HepG2 (cell line): ENCODE results near the gene NCOA7. TPM values are rescaled to one million over a fixed set of nuclear protein-coding genes. Genes with fewer than 3 reads are reported as not detected.

ENCODE experiments used
- ELF4 ChIP-seq: sonication (generic); formaldehyde crosslinking; IDR thresholded peaks from 2 replicates; pipeline ENCODE4 v1.5.0; 2020; ENCODE audit warnings: missing genetic modification reagents, mild to moderate bottlenecking, moderate library complexity, borderline replicate concordance
- KDM6A ChIP-seq: IDR thresholded peaks from 2 replicates; pipeline ENCODE4 v1.6.1; 2016; ENCODE audit warnings: low read depth
- KLF16 ChIP-seq, 2 experiments: sonication (generic) in 1 of 2; formaldehyde crosslinking in 1 of 2; IDR thresholded peaks; 2 replicates each; pipeline versions ENCODE4 v1.6.1 to v1.8.0; 2016 to 2023; ENCODE audit warnings: missing genetic modification reagents in 2 of 2, missing compliant biosample characterization in 1 of 2
- NFE2 ChIP-seq: sonication (generic); formaldehyde crosslinking; IDR thresholded peaks from 2 replicates; pipeline ENCODE4 v1.4.0; 2020; ENCODE audit warnings: missing genetic modification reagents
- POLR2AphosphoS5 ChIP-seq: IDR thresholded peaks from 2 replicates; pipeline ENCODE4 v1.6.1; 2012; ENCODE audit warnings: low read depth, low read length
- ZFAT ChIP-seq: sonication (generic); formaldehyde crosslinking; conservative IDR thresholded peaks from 2 replicates; pipeline ENCODE4 v1.8.1; 2023; ENCODE audit warnings: missing genetic modification reagents, inconsistent platforms
- ZFP82 ChIP-seq: sonication (generic); formaldehyde crosslinking; IDR thresholded peaks from 2 replicates; pipeline ENCODE4 v1.5.1; 2020; ENCODE audit warnings: mild to moderate bottlenecking, missing genetic modification reagents, borderline replicate concordance
- ZNF3 ChIP-seq: IDR thresholded peaks from 2 replicates; pipeline ENCODE4 v1.7.0; 2017; ENCODE audit warnings: inconsistent platforms
- ZNF317 ChIP-seq: sonication (generic); formaldehyde crosslinking; IDR thresholded peaks from 2 replicates; pipeline ENCODE4 v1.5.0; 2020; ENCODE audit warnings: mild to moderate bottlenecking, missing genetic modification reagents
- ZNF329 ChIP-seq: sonication (generic); formaldehyde crosslinking; IDR thresholded peaks from 2 replicates; pipeline ENCODE4 v1.9.0; 2021; ENCODE audit warnings: low read depth, mild to moderate bottlenecking, missing genetic modification reagents
- ZNF567 ChIP-seq: sonication (generic); formaldehyde crosslinking; IDR thresholded peaks from 2 replicates; pipeline ENCODE4 v1.8.1; 2023; ENCODE audit warnings: mild to moderate bottlenecking, missing genetic modification reagents, borderline replicate concordance
- ZNF746 ChIP-seq: sonication (generic); formaldehyde crosslinking; IDR thresholded peaks from 2 replicates; pipeline ENCODE4 v1.8.0; 2022; ENCODE audit warnings: mild to moderate bottlenecking, missing genetic modification reagents
- polyA plus RNA-seq, 8 experiments: library from polyadenylated mRNA; depleted of rRNA in 3 of 8; stranded (reverse) in 7 of 8; unstranded in 1 of 8; fragments of >200 nt; fragmentation: Illumina TruSeq in 4 of 8; extraction: Trizol in 4 of 8; gene quantifications; 2 replicates each; pipeline versions ENCODE4 v1.2.1 to v1.2.3, GENCODE V29; 2011 to 2016; ENCODE audit warnings: low read depth in 4 of 8, missing spikeins in 1 of 8, mixed read lengths in 1 of 8; ENCODE audit not compliant: insufficient read depth in 1 of 8
- total RNA-seq, 5 experiments: library from RNA; depleted of rRNA; stranded (reverse); fragments of >200 nt; fragmentation: Illumina TruSeq; extraction: Trizol; gene quantifications; 2 replicates each; pipeline ENCODE4 v1.2.3, GENCODE V29; 2016; ENCODE audit warnings: low read depth in 1 of 5
- TF ChIP-seq, protein P1 (sequence below): sonication (generic); formaldehyde crosslinking; IDR thresholded peaks from 2 replicates; pipeline ENCODE4 v1.4.0; 2020; ENCODE audit warnings: missing genetic modification reagents, borderline replicate concordance
- TF ChIP-seq, protein P2 (sequence below): sonication (generic); formaldehyde crosslinking; IDR thresholded peaks from 2 replicates; pipeline ENCODE4 v1.5.1; 2020; ENCODE audit warnings: missing genetic modification reagents, mild to moderate bottlenecking, borderline replicate concordance
- TF ChIP-seq, protein P3 (sequence below): sonication (generic); formaldehyde crosslinking; IDR thresholded peaks from 2 replicates; pipeline ENCODE4 v1.4.0; 2020; ENCODE audit warnings: missing genetic modification reagents
- TF ChIP-seq, protein P4 (sequence below): sonication (generic); formaldehyde crosslinking; IDR thresholded peaks from 2 replicates; pipeline ENCODE4 v1.4.0; 2020; ENCODE audit warnings: low read depth, mild to moderate bottlenecking, missing genetic modification reagents
- TF ChIP-seq, protein P5 (sequence below): sonication (generic); formaldehyde crosslinking; IDR thresholded peaks from 2 replicates; pipeline ENCODE4 v1.4.0; 2020; ENCODE audit warnings: missing genetic modification reagents
- TF ChIP-seq, protein P6 (sequence below): sonication (generic); formaldehyde crosslinking; IDR thresholded peaks from 2 replicates; pipeline ENCODE4 v1.4.0; 2020; ENCODE audit warnings: missing genetic modification reagents

The NCOA7 gene
- total and polyA plus RNA-seq, 2 of the 13 experiments (the other 11 are each of a cell fraction or from before 2014, with no cell fraction given): 13.6 to 20.8 TPM

DNA sequence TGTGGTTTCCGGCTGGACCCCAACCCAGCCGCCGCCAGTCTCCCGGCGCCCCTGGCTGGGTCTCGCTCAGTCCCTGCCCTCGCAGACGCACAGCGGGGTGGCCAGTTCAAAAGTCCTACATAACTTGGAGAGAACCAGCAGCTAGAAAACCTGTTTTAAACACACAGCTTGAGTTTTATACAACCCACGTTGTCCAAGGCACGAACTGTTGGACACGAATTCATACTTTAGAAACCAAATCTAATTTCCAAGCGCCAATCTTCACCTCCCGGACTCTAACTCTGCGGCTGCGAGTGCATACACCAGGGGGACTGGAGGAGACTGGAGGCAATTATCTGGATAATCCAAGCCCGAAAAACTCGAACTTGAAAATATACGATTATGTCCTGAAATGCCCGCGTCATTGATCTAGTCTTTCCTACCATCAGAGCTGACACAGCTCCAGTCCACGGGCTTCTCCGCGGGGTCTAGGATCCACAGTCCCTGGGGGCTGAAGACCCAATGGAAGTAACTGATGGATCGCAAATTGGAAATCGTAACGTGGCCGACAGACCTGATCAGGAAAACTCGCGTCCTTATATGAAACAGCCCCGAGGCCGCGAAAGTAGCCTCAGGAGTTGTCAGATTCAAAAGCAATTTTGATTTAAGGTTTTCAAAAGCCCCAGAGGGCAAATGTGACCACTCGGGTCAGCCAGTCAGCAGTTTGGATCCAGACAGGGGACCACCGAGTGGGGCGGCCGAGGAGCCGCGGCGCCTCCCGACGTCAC is 42.2 kb upstream of the NCOA7 start (continued):
- TF ChIP-seq, protein P1, sequence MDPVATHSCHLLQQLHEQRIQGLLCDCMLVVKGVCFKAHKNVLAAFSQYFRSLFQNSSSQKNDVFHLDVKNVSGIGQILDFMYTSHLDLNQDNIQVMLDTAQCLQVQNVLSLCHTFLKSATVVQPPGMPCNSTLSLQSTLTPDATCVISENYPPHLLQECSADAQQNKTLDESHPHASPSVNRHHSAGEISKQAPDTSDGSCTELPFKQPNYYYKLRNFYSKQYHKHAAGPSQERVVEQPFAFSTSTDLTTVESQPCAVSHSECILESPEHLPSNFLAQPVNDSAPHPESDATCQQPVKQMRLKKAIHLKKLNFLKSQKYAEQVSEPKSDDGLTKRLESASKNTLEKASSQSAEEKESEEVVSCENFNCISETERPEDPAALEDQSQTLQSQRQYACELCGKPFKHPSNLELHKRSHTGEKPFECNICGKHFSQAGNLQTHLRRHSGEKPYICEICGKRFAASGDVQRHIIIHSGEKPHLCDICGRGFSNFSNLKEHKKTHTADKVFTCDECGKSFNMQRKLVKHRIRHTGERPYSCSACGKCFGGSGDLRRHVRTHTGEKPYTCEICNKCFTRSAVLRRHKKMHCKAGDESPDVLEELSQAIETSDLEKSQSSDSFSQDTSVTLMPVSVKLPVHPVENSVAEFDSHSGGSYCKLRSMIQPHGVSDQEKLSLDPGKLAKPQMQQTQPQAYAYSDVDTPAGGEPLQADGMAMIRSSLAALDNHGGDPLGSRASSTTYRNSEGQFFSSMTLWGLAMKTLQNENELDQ: no peak
- no peak for TF ChIP-seq POLR2AphosphoS5
- TF ChIP-seq ZFAT: 0 out of 2 replicates have a peak, but pooled peaks have one; percentile 37
- TF ChIP-seq ZNF567 (CRISPR knock-in tag): no peak
- no peak for TF ChIP-seq ZNF317 (CRISPR knock-in tag)
- TF ChIP-seq ZNF746 (CRISPR knock-in tag): no peak
- no peak for TF ChIP-seq ELF4 (CRISPR knock-in tag)
- TF ChIP-seq ZNF329 (CRISPR knock-in tag): no peak
- TF ChIP-seq, protein P2, sequence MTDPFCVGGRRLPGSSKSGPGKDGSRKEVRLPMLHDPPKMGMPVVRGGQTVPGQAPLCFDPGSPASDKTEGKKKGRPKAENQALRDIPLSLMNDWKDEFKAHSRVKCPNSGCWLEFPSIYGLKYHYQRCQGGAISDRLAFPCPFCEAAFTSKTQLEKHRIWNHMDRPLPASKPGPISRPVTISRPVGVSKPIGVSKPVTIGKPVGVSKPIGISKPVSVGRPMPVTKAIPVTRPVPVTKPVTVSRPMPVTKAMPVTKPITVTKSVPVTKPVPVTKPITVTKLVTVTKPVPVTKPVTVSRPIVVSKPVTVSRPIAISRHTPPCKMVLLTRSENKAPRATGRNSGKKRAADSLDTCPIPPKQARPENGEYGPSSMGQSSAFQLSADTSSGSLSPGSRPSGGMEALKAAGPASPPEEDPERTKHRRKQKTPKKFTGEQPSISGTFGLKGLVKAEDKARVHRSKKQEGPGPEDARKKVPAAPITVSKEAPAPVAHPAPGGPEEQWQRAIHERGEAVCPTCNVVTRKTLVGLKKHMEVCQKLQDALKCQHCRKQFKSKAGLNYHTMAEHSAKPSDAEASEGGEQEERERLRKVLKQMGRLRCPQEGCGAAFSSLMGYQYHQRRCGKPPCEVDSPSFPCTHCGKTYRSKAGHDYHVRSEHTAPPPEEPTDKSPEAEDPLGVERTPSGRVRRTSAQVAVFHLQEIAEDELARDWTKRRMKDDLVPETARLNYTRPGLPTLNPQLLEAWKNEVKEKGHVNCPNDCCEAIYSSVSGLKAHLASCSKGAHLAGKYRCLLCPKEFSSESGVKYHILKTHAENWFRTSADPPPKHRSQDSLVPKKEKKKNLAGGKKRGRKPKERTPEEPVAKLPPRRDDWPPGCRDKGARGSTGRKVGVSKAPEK (CRISPR knock-in tag): peak; percentile 65; the same call in 1 of the 2 replicates
- TF ChIP-seq, protein P3, sequence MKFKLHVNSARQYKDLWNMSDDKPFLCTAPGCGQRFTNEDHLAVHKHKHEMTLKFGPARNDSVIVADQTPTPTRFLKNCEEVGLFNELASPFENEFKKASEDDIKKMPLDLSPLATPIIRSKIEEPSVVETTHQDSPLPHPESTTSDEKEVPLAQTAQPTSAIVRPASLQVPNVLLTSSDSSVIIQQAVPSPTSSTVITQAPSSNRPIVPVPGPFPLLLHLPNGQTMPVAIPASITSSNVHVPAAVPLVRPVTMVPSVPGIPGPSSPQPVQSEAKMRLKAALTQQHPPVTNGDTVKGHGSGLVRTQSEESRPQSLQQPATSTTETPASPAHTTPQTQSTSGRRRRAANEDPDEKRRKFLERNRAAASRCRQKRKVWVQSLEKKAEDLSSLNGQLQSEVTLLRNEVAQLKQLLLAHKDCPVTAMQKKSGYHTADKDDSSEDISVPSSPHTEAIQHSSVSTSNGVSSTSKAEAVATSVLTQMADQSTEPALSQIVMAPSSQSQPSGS (CRISPR knock-in tag): no peak
- no peak for TF ChIP-seq KDM6A (CRISPR knock-in tag)
- TF ChIP-seq ZFP82 (CRISPR knock-in tag): 0 out of 2 replicates have a peak, but pooled peaks have one; percentile 9
- TF ChIP-seq NFE2 (CRISPR knock-in tag): no peak
- TF ChIP-seq KLF16 (CRISPR knock-in tag; IDR thresholded peaks at IDR 0.05): no peak
- TF ChIP-seq, protein P4, sequence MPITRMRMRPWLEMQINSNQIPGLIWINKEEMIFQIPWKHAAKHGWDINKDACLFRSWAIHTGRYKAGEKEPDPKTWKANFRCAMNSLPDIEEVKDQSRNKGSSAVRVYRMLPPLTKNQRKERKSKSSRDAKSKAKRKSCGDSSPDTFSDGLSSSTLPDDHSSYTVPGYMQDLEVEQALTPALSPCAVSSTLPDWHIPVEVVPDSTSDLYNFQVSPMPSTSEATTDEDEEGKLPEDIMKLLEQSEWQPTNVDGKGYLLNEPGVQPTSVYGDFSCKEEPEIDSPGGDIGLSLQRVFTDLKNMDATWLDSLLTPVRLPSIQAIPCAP (CRISPR knock-in tag): no peak
- TF ChIP-seq, protein P5, sequence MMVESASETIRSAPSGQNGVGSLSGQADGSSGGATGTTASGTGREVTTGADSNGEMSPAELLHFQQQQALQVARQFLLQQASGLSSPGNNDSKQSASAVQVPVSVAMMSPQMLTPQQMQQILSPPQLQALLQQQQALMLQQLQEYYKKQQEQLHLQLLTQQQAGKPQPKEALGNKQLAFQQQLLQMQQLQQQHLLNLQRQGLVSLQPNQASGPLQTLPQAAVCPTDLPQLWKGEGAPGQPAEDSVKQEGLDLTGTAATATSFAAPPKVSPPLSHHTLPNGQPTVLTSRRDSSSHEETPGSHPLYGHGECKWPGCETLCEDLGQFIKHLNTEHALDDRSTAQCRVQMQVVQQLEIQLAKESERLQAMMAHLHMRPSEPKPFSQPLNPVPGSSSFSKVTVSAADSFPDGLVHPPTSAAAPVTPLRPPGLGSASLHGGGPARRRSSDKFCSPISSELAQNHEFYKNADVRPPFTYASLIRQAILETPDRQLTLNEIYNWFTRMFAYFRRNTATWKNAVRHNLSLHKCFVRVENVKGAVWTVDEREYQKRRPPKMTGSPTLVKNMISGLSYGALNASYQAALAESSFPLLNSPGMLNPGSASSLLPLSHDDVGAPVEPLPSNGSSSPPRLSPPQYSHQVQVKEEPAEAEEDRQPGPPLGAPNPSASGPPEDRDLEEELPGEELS (CRISPR knock-in tag): peak; percentile 39; the same call in 1 of the 2 replicates
- TF ChIP-seq ZNF3 (CRISPR knock-in tag): no peak
- TF ChIP-seq, protein P6, sequence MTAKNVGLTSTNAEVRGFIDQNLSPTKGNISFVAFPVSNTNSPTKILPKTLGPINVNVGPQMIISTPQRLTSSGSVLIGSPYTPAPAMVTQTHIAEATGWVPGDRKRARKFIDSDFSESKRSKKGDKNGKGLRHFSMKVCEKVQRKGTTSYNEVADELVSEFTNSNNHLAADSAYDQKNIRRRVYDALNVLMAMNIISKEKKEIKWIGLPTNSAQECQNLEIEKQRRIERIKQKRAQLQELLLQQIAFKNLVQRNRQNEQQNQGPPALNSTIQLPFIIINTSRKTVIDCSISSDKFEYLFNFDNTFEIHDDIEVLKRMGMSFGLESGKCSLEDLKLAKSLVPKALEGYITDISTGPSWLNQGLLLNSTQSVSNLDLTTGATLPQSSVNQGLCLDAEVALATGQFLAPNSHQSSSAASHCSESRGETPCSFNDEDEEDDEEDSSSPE: no peak
